Measurements from ENCODE around the gene C16orf54.

- TF ChIP-seq CTCF (conservative IDR thresholded peaks at IDR 0.05 in 1 of 2, IDR thresholded peaks at IDR 0.05 in 1 of 2; ENCODE audit: extremely low read depth in 1 of 2, insufficient read depth in 1 of 2, low read depth in 1 of 2, low read length in 2 of 2) = no peak
- no peak for TF ChIP-seq EZH2 (IDR thresholded peaks at IDR 0.05; ENCODE audit: borderline replicate concordance, low read length)
Observed at GRCh38 chr16:29775742-29776408, 30.1 kb upstream of the C16orf54 start.

All from mammary epithelial cell (primary cell).